Activated CD4-positive, alpha-beta memory T cell treated with anti-CD3 and anti-CD28 coated beads for 36 hours (primary cell): ENCODE measurements around the gene B4GALNT2. TPM values are rescaled to one million over a fixed set of nuclear protein-coding genes. Genes with fewer than 3 reads are reported as not detected.

Source experiments
- CTCF ChIA-PET: fragments of 350-600 bp; sonication (Branson Sonifier 250); formaldehyde crosslinking; loops from one replicate; lab custom pipeline; 2021; ENCODE audit warnings: antibody characterized with exemption, inconsistent platforms; lab: Charles Lee
- POLR2A ChIA-PET: fragments of 350-600 bp; sonication (Branson Sonifier 250); formaldehyde crosslinking; loops from one replicate; lab custom pipeline; 2021; ENCODE audit warnings: antibody characterized with exemption; lab: Charles Lee
- DNase-seq: peaks from one replicate; pipeline ENCODE4 v3.0.0-alpha.2; 2020
- H3K27ac Mint-ChIP-seq: one replicate; pipeline ENCODE4 v1.8.0; 2021; ENCODE audit warnings: mixed read lengths
- H3K27me3 Mint-ChIP-seq: one replicate; pipeline ENCODE4 v1.8.0; 2021; ENCODE audit warnings: mixed read lengths
- H3K36me3 Mint-ChIP-seq: one replicate; pipeline ENCODE4 v1.8.0; 2021; ENCODE audit warnings: mixed read lengths
- H3K4me1 Mint-ChIP-seq: one replicate; pipeline ENCODE4 v1.8.0; 2021; ENCODE audit warnings: low read depth, mixed read lengths
- H3K4me3 Mint-ChIP-seq: one replicate; pipeline ENCODE4 v1.8.0; 2021; ENCODE audit warnings: mild to moderate bottlenecking, mixed read lengths
- H3K9me3 Mint-ChIP-seq: one replicate; pipeline ENCODE4 v1.8.0; 2021; ENCODE audit warnings: mixed read lengths
- intact Hi-C: fragments of 100-400 bp; cut with micrococcal nuclease; formaldehyde crosslinking; loops from one replicate; pipeline ENCODE4 v1.15.1; 2023
- total RNA-seq, 2 experiments: library from RNA; stranded (reverse); gene quantifications; one replicate each; pipeline ENCODE4 v1.2.3, GENCODE V29; 2021

Gene B4GALNT2
- total RNA-seq, 2 experiments from 2014 or later = not detected

- intact Hi-C loops = loop anchor here (10.0 kb wide), 2 partner anchors 363 to 1993 kb away; partner anchors contain the start of genes CALCOCO2 and MYL4
- CTCF ChIA-PET = interaction anchor here (1.4 to 1.9 kb wide), 5 partner anchors 10 to 29 kb away, joined by 3 to 10 read pairs (median 5); no protein-coding TSS in a partner anchor
- peaks cover 23% of the 10 kb centered on the region for H3K4me1 Mint-ChIP-seq
- H3K9me3 Mint-ChIP-seq = no peaks in the 10 kb centered on the region
- POLR2A ChIA-PET = no interaction called here
- DNase-seq = no peak
- H3K27me3 Mint-ChIP-seq = no peaks in the 10 kb centered on the region
- no peaks in the 10 kb centered on the region for H3K36me3 Mint-ChIP-seq
- H3K4me3 Mint-ChIP-seq = no peak overlapping the region
- no peak overlapping the region for H3K27ac Mint-ChIP-seq
Measured at GRCh38 chr17:49198211-49198610, 65.6 kb downstream of the B4GALNT2 start.

GRCh38 chr17:49200423-49201083 is 68.0 kb downstream of the B4GALNT2 start:
- H3K27ac Mint-ChIP-seq = no peak overlapping the region
- H3K36me3 Mint-ChIP-seq = no peaks in the 10 kb centered on the region
- ChIA-PET CTCF (interaction anchor here (1.1 to 2.2 kb wide), 4 partner anchors 19 to 168 kb away, joined by 3 to 6 read pairs (median 4); no protein-coding TSS in a partner anchor), POLR2A (interaction anchor here (1.3 kb wide), 1 partner anchor 9 kb away, joined by 5 read pairs; no protein-coding TSS in a partner anchor)
- no peak for DNase-seq
- peaks cover 6% of the 10 kb centered on the region for H3K4me1 Mint-ChIP-seq
- no peaks in the 10 kb centered on the region for H3K27me3 Mint-ChIP-seq
- no peaks in the 10 kb centered on the region for H3K9me3 Mint-ChIP-seq
- intact Hi-C loops = no loop called here
- no peak overlapping the region for H3K4me3 Mint-ChIP-seq

- no peak overlapping the region for H3K4me3 Mint-ChIP-seq
- no peak overlapping the region for H3K27ac Mint-ChIP-seq
Measured at GRCh38 chr17:49201481-49201927, 68.9 kb downstream of the B4GALNT2 start.

GRCh38 chr17:49203796-49204195 is 71.2 kb downstream of the B4GALNT2 start:
- H3K36me3 Mint-ChIP-seq = peaks cover 1% of the 10 kb centered on the region
- H3K4me3 Mint-ChIP-seq = no peak overlapping the region
- ChIA-PET POLR2A (no interaction called here), CTCF (interaction anchor here (2.0 kb wide), 1 partner anchor 23 kb away, joined by 9 read pairs; no protein-coding TSS in a partner anchor)
- no peaks in the 10 kb centered on the region for H3K9me3 Mint-ChIP-seq
- no peak for DNase-seq
- intact Hi-C loops = no loop called here
- no peak overlapping the region for H3K27ac Mint-ChIP-seq
- peaks cover 2% of the 10 kb centered on the region for H3K4me1 Mint-ChIP-seq
- H3K27me3 Mint-ChIP-seq = no peaks in the 10 kb centered on the region

More at GRCh38 chr17:49201481-49201927, 68.9 kb downstream of the B4GALNT2 start:
- peaks cover 1% of the 10 kb centered on the region for H3K36me3 Mint-ChIP-seq
- no peaks in the 10 kb centered on the region for H3K9me3 Mint-ChIP-seq
- POLR2A ChIA-PET = no interaction called here
- CTCF ChIA-PET = interaction anchor here (1.1 to 2.2 kb wide), 3 partner anchors 20 to 169 kb away, joined by 3 to 6 read pairs (median 4); no protein-coding TSS in a partner anchor
- H3K4me1 Mint-ChIP-seq = no peaks in the 10 kb centered on the region
- H3K27me3 Mint-ChIP-seq = no peaks in the 10 kb centered on the region
- intact Hi-C loops = no loop called here
- DNase-seq = no peak

GRCh38 chr17:49204516-49204915 is 71.9 kb downstream of the B4GALNT2 start:
- Mint-ChIP-seq H3K27me3 (no peaks in the 10 kb centered on the region), H3K9me3 (no peaks in the 10 kb centered on the region), H3K4me1 (peaks cover 9% of the 10 kb centered on the region), H3K27ac (no peak overlapping the region), H3K4me3 (no peak overlapping the region), H3K36me3 (peaks cover 1% of the 10 kb centered on the region)
- ChIA-PET POLR2A (no interaction called here), CTCF (interaction anchor here (2.0 kb wide), 1 partner anchor 22 kb away, joined by 9 read pairs; no protein-coding TSS in a partner anchor)
- DNase-seq = no peak
- intact Hi-C loops = no loop called here

GRCh38 chr17:49209061-49209571 is 76.5 kb downstream of the B4GALNT2 start:
- DNase-seq = no peak
- no peaks in the 10 kb centered on the region for H3K9me3 Mint-ChIP-seq
- intact Hi-C loops = no loop called here
- ChIA-PET CTCF (interaction anchor here (1.3 to 6.3 kb wide), 5 partner anchors 11 to 348 kb away, joined by 4 to 32 read pairs (median 5); no protein-coding TSS in a partner anchor), POLR2A (interaction anchor here (0.9 to 3.5 kb wide), 4 partner anchors 9 to 17 kb away, joined by 3 to 14 read pairs (median 4); no protein-coding TSS in a partner anchor)
- peaks cover 47% of the 10 kb centered on the region for H3K4me1 Mint-ChIP-seq
- peak overlapping the region; percentile 90 for H3K4me3 Mint-ChIP-seq
- H3K36me3 Mint-ChIP-seq = peaks cover 6% of the 10 kb centered on the region
- H3K27me3 Mint-ChIP-seq = no peaks in the 10 kb centered on the region
- H3K27ac Mint-ChIP-seq = peak overlapping the region; percentile 91

- CTCF ChIA-PET = interaction anchor here (1.5 to 6.3 kb wide), 4 partner anchors 12 to 347 kb away, joined by 3 to 32 read pairs (median 6); no protein-coding TSS in a partner anchor
Measured at GRCh38 chr17:49210158-49211029, 77.8 kb downstream of the B4GALNT2 start, which contains the start of the genes ABI3 and GNGT2. Gene ABI3 (plus strand): TSS chr17:49210707. CDS start chr17:49210725, 18 bp downstream. Gene GNGT2 (minus strand): TSS chr17:49210574. CDS start chr17:49207422, 3,152 bp downstream.

GRCh38 chr17:49213399-49213798 is 80.8 kb downstream of the B4GALNT2 start:
- no peak for DNase-seq
- no peak overlapping the region for H3K27ac Mint-ChIP-seq
- H3K9me3 Mint-ChIP-seq = no peaks in the 10 kb centered on the region
- intact Hi-C loops = no loop called here
- H3K27me3 Mint-ChIP-seq = no peaks in the 10 kb centered on the region
- H3K4me1 Mint-ChIP-seq = peaks cover 81% of the 10 kb centered on the region
- H3K4me3 Mint-ChIP-seq = no peak overlapping the region
- CTCF ChIA-PET = interaction anchor here (1.5 to 6.3 kb wide), 3 partner anchors 9 to 22 kb away, joined by 4 to 32 read pairs (median 4); no protein-coding TSS in a partner anchor
- POLR2A ChIA-PET = no interaction called here
- H3K36me3 Mint-ChIP-seq = peaks cover 22% of the 10 kb centered on the region

More at GRCh38 chr17:49210158-49211029, 77.8 kb downstream of the B4GALNT2 start, which contains the start of the genes ABI3 and GNGT2:
- Mint-ChIP-seq H3K27ac (peak within 1 kb of the TSS; percentile 91), H3K9me3 (no peaks in the 10 kb centered on the region), H3K4me1 (peaks cover 56% of the 10 kb centered on the region), H3K27me3 (no peaks in the 10 kb centered on the region), H3K4me3 (peak within 1 kb of the TSS; percentile 90), H3K36me3 (peaks cover 6% of the 10 kb centered on the region)
- POLR2A ChIA-PET = interaction anchor here (0.6 to 3.5 kb wide), 5 partner anchors 7 to 18 kb away, joined by 3 to 14 read pairs (median 4); no protein-coding TSS in a partner anchor
- intact Hi-C loops = loop anchor here (1.0 to 2.0 kb wide), 2 partner anchors 8 to 18 kb away; no protein-coding TSS in a partner anchor
- peak; percentile 83 for DNase-seq

- intact Hi-C loops = no loop called here
- Mint-ChIP-seq H3K4me1 (peaks cover 83% of the 10 kb centered on the region), H3K27ac (no peak overlapping the region), H3K36me3 (peaks cover 24% of the 10 kb centered on the region), H3K4me3 (no peak overlapping the region), H3K27me3 (no peaks in the 10 kb centered on the region), H3K9me3 (no peaks in the 10 kb centered on the region)
- POLR2A ChIA-PET = no interaction called here
- no peak for DNase-seq
- CTCF ChIA-PET = interaction anchor here (1.5 to 5.2 kb wide), 2 partner anchors 9 to 13 kb away, joined by 4 to 32 read pairs; no protein-coding TSS in a partner anchor
Measured at GRCh38 chr17:49213847-49214246, 81.3 kb downstream of the B4GALNT2 start.

GRCh38 chr17:49214676-49215360 is 82.2 kb downstream of the B4GALNT2 start:
- Mint-ChIP-seq H3K4me1 (peaks cover 82% of the 10 kb centered on the region), H3K4me3 (no peak overlapping the region), H3K36me3 (peaks cover 28% of the 10 kb centered on the region), H3K9me3 (no peaks in the 10 kb centered on the region), H3K27ac (peak overlapping the region; percentile 61), H3K27me3 (no peaks in the 10 kb centered on the region)
- ChIA-PET POLR2A (interaction anchor here (1.4 kb wide), 1 partner anchor 23 kb away, joined by 7 read pairs; no protein-coding TSS in a partner anchor), CTCF (interaction anchor here (0.5 to 5.2 kb wide), 7 partner anchors 10 to 926 kb away, joined by 3 to 32 read pairs (median 3); no protein-coding TSS in a partner anchor)
- intact Hi-C loops = no loop called here
- no peak for DNase-seq
